ENCODE data around the gene PRAC1.

Gene PRAC1

DNA sequence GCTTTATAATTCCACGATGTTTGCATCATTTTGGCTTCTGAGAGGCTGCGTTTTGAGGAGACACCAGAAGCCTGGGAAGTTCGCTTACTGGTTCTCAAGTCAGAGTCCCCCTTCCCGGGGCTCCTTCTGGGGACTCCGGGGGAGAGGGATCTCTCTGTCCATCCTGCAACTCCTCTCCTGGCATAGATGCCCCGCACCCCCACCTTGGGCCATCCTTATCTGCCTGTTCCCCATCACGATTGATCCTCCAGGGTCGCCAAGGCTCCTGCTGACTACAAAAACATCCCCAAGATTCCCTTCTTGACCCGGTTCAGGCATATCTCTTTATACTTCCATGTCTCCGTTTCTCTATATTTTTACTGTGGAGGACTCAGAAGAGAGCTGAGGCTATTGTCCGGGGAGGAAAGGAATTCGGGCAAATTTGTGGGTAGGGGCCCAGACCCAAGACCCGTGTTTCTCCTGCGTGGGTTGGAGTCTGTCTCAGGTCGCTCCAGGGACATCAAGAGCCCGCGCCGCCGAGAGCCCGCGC, 24.7 kb upstream of the PRAC1 start:
- DNase-seq: no peak

- DNase-seq: peak; percentile 16
Observed at GRCh38 chr17:48745381-48746275, 23.3 kb upstream of the PRAC1 start.

DNA sequence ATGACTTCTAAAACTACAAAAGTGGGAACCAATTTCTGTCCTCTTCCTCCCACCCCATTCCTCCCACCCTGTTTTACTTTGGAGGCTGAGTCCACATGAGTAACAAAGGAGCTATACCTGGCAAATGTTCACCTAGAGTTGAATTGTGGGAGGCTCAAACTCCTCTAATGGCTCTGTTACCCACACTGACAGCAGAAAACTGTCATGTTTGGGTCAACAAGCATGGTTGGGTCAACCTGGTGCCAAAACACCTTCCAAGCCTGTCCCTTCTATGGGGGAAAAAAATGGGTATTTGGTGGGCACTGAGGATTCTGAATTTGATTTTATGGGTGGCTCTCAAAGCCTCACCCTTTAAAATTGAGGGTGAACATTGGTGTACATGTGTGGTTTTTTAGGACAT, 18.2 kb upstream of the PRAC1 start:
- DNase-seq: no peak

DNA sequence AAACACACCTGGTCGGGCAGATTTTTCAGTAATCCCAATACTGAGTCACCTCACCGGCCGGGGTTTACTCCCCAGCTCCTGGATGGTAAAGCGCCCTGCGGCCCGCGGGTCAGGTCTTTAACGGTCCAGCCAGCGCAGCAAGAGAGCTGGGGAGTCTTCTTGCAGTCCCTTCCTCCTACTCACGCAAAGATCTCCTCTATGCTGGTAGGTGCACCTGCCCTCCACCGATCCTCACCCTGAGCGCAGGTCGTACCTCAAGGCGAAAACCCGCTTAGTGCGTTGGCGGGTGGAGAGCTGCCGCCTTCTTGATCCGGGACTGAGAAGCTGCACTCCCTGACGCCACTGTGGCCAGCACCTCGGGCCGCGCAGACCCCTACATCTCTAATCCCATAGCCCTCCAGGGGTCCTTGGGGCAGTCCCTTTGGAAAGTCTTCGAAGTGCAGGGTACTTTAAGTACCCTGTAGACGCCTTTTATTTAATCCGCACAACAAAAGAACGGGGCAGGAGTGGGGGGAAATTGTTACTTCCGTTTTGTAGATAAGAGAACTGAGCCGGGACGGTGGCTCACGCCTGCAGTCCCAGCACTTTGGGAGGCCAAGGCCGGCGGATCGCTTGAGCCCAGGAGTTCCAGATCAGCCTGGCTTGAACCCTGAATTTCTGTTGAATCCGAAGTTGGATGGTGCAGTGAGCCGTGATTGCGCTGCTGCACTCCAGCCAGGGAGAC, 16.6 kb upstream of the PRAC1 start:
- no peak for DNase-seq

DNA sequence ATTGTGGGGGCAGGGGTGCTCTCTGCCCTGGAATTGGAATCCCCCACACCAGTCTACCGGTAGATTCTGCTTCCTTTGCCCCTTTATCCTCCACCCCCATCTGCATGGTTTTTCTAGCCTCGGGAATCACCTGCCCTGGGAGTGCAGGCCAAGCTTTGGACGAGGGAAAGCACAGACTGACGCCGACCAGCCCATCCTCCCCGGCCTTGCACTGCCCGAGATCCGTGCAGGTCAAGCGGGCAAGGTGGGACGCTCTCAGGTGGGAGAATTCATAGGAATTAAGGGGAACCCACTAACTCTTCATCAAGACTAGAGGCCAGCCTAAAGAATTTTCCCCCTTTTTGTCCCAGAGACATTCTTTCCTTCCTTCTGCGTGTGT, 16.1 kb upstream of the PRAC1 start:
- no peak for DNase-seq

DNA sequence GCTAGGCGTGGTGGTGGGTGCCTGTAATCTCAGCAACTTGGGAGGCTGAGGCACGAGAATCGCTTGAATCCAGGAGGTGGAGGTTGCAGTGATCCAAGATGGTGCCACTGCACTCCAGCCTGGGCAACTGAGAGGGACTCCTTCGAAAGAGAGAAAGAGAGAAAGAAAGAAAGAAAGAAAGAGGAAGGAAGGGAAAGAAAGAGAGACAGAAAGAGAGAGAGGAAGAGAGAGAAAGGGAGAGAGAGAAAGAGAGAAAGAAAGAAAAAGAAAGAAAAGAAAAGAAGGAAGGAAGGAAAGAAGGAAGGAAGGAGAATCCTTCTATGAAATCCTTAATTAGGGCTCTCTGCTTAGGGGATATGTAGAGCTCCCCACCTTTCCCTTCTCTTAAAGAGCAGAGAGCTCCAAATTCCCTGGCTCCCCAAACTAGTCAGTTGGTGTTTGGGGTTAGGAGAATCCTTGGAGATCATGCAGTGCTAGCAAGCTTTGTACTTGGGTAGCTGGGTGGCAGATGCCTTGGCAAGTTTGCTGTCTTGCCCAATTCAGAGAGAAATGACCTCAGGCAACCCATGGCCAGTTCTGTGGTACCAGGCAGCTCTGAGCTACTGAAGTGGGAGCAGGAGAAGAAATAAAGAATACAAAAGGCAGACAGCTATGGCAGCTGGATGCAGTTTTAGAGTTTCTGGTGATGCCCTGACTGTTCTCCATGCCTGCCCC, 15.2 kb upstream of the PRAC1 start:
- DNase-seq: no peak

DNA sequence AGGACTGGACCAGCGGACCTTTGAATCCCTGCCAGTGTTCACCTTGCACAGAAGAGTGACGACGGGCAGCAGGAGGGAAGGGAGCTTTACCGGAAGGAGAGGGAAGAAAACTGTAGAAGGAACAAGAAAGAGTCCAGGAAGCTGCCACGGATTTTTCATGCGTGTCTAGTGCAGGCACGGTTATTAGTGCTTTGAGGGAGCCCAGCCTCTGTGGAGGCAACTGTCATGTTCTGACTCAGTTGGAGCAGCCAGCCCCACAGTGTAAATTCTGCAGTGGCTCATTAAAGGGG, 12.7 kb upstream of the PRAC1 start:
- DNase-seq: no peak

DNA sequence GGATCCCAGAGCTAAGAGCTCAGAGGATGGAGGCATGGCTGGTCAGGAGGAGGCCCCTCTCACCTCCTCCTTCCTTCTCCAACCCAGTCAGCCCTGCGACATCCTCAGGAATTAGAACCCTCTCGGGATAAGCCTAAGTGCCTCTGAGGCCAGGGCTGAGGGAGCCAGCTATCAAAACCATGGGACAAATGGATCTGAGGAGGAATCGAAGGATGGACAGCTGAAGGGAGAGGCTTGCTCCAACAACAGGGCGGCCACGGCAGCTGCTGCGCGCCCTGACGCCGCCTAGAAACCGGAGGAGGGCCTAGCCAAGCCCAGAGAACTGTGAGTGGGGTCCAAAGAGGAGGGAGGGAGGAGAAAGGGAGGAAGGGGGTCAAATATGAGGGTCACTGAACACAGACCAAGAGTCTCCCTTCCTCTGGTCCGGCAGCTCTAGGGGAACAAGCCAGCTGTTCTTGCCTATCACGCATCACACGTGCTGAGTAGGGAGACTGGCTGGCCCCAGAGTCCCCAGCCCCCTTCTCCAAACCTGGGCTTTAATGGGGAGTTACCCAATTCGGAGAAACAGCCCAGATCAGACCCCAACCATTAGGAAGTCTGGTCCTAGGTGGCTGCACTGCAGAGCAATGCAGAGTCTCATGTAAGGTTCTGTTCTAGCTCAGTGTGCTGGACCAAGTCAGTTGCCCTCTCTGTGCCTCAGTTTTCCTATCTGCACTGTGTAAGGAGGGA, 12.2 kb upstream of the PRAC1 start:
- DNase-seq: peak; percentile 40

- peak; percentile 24 for DNase-seq
Observed at GRCh38 chr17:48733632-48734328, 11.5 kb upstream of the PRAC1 start.

GRCh38 chr17:48732688-48733629, 10.6 kb upstream of the PRAC1 start:
- DNase-seq: no peak

DNA sequence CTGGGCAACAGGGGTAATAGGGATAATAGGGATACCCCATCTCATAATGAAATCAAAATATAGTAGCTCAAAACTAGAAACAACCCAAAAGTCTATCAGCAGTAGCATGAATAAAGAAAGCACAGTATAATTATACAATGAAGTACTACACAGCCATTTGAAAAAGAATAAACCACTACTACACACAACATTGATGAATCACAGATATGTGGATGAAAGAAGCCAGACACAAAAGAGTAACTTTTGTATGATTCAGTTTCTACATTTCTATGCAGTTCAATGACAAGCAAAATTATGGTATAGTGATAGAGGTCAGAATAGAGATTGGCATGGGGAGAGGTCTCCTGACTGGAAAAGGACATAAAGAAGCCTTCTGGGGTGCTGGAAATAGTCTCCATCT, 9.0 kb upstream of the PRAC1 start:
- DNase-seq: no peak

DNA sequence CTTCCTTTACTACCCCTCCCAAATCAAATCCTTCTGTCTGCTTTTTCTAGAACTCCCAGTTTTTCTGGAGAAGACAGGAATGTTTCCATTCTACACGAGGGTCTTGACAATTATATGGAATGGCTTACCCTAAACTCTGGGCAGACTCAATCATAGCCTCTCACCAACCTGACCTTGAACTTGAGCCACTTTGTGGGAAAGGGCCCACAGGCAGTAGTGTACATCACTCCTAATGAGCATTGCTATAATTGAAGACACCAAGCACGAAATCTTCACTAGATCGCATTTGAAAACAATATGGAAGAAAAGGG, 7.9 kb upstream of the PRAC1 start:
- no peak for DNase-seq

- peak; percentile 29 for DNase-seq
Observed at GRCh38 chr17:48729335-48730239, 7.3 kb upstream of the PRAC1 start.

- peak; percentile 72 for DNase-seq
Observed at GRCh38 chr17:48728232-48729231, 6.2 kb upstream of the PRAC1 start, which contains the start of gene HOXB13. TSS of gene HOXB13 (minus strand) at chr17:48728750. CDS start at chr17:48728593, 157 bp downstream.

- no peak for DNase-seq
Observed at GRCh38 chr17:48727415-48728175, 5.3 kb upstream of the PRAC1 start.

DNA sequence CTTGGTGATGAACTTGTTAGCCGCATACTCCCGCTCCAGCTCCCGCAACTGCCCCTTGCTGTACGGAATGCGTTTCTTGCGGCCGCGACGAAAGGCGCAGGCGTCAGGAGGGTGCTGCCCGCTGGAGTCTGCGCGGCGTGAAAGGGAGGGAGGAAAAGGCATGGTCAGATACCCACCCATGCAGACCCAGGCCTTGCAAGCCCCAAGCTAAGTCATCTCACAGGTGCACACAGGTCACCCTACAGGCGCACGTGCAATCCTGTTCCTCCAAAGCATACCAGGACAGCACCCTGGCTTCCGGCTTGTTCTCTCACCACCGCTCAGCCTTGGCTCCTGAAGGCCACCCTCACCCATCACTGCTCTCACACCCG, 4.6 kb upstream of the PRAC1 start:
- DNase-seq: no peak

DNA sequence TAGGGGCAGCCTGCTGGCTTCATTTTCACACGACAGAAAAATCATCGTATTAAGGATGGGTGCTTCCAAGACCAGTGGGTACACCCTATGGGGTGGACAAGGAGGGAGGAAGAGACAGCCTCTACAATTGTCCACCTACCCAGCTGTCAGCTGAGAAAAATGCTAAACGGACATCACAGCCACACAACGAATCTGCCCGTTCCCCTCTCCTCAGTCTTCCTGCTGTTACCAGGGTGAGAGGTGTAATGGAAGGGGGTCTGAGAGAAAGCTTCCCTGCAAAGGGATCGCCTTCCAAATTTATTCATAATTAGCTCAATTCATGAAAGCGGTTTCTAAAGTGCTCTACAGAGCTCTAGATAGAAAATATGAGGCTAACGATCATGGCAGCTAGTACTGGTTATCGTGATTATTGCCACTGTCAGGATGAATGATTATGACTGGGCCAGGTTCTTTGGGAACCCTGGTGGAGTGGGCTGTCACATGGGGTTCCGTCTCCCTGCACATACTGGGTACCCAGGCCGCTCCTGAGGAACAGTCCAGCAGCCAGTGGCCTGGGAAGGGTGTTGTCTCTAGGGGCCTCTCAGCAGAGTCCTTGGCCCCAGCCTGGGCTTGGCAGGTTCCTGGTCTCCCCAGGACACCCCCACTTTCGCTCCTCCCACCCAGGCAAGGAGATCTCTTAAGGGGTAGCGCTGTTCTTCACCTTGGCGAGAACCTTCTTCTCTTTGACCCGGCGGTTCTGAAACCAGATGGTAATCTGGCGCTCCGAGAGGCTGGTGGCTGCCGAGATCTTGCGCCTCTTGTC, 4.0 kb upstream of the PRAC1 start:
- no peak for DNase-seq
